ENCODE results near the gene FILIP1L.
"Not testable (repeated sequence)": the region's sequence is repeated elsewhere in the genome, so short reads cannot be mapped to it uniquely, and the experiment has no call there.

The FILIP1L gene

GRCh38 chr3:100100425-100100824 is 13.9 kb downstream of the FILIP1L start:
- peaks cover 2 to 4% of the 10 kb centered on the region in 2 donors for H3K9me3 Mint-ChIP-seq
- DNase-seq (no peak), ATAC-seq (replicated peaks) (no peak)
- no peak overlapping the region for H3K27ac Mint-ChIP-seq
- H3K36me3 Mint-ChIP-seq = peaks cover 21% of the 10 kb centered on the region in 2 donors
- peaks cover 16 to 32% of the 10 kb centered on the region in 2 donors for H3K4me1 Mint-ChIP-seq
- H3K27me3 Mint-ChIP-seq = no peaks in the 10 kb centered on the region
- no peak overlapping the region for H3K4me3 Mint-ChIP-seq

- H3K4me3 Mint-ChIP-seq = no peak overlapping the region
- peaks cover 21% of the 10 kb centered on the region in 2 donors for H3K36me3 Mint-ChIP-seq
- H3K4me1 Mint-ChIP-seq = peaks cover 11 to 24% of the 10 kb centered on the region in 2 donors
- H3K27me3 Mint-ChIP-seq = no peaks in the 10 kb centered on the region
- H3K27ac Mint-ChIP-seq = no peak overlapping the region
- H3K9me3 Mint-ChIP-seq = peaks cover 2 to 4% of the 10 kb centered on the region in 2 donors
- ATAC-seq (replicated peaks) (no peak), DNase-seq (no peak)
Observed at GRCh38 chr3:100099621-100100020, 14.7 kb downstream of the FILIP1L start.

GRCh38 chr3:100098784-100099070 is 15.6 kb downstream of the FILIP1L start:
- H3K36me3 Mint-ChIP-seq = peaks cover 21% of the 10 kb centered on the region in 2 donors
- H3K9me3 Mint-ChIP-seq = peaks cover 2 to 4% of the 10 kb centered on the region in 2 donors
- no peak overlapping the region for H3K4me3 Mint-ChIP-seq
- no peak overlapping the region for H3K27ac Mint-ChIP-seq
- ATAC-seq (replicated peaks) = no peak
- no peaks in the 10 kb centered on the region for H3K27me3 Mint-ChIP-seq
- peaks cover 7 to 15% of the 10 kb centered on the region in 2 donors for H3K4me1 Mint-ChIP-seq
- DNase-seq = no peak

- peaks cover 20 to 21% of the 10 kb centered on the region in 2 donors for H3K36me3 Mint-ChIP-seq
Observed at GRCh38 chr3:100097919-100098783, 16.1 kb downstream of the FILIP1L start.

GRCh38 chr3:100096866-100097265 is 17.4 kb downstream of the FILIP1L start:
- Mint-ChIP-seq H3K27ac (no peak overlapping the region), H3K36me3 (peaks cover 14 to 17% of the 10 kb centered on the region in 2 donors), H3K4me1 (peaks cover 0 to 4% of the 10 kb centered on the region in 2 donors), H3K4me3 (no peak overlapping the region), H3K9me3 (peaks cover 2 to 4% of the 10 kb centered on the region in 2 donors), H3K27me3 (no peaks in the 10 kb centered on the region)
- DNase-seq (no peak), ATAC-seq (replicated peaks) (no peak)

More at GRCh38 chr3:100097919-100098783, 16.1 kb downstream of the FILIP1L start:
- DNase-seq = no peak
- ATAC-seq (replicated peaks) = no peak
- H3K4me3 Mint-ChIP-seq = no peak overlapping the region
- H3K4me1 Mint-ChIP-seq = peaks cover 5 to 13% of the 10 kb centered on the region in 2 donors
- H3K27ac Mint-ChIP-seq = no peak overlapping the region
- peaks cover 2 to 4% of the 10 kb centered on the region in 2 donors for H3K9me3 Mint-ChIP-seq
- no peaks in the 10 kb centered on the region for H3K27me3 Mint-ChIP-seq

DNA sequence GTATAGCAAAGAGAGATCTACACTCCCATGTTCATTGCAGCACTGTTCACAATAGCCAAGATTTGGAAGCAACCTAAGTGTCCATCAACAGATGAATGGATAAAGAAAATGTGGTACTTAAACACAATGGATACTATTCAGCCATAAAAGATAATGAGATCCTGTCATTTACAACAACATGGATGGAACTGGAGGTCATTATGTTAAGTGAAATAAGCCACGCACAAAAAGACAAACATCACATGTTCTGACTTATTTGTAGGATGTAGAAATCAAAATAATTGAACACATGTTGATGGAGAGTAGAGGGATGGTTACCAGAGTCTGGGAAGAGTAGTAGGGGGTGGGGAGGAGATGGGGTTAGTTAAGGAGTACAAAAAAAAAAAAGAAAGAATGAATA is 18.0 kb downstream of the FILIP1L start:
- not testable (repeated sequence) for H3K27ac Mint-ChIP-seq; H3K27me3 Mint-ChIP-seq; ATAC-seq (replicated peaks); H3K9me3 Mint-ChIP-seq; H3K4me3 Mint-ChIP-seq; H3K4me1 Mint-ChIP-seq; DNase-seq
- peaks cover 14 to 17% of the 10 kb centered on the region in 2 donors for H3K36me3 Mint-ChIP-seq

DNA sequence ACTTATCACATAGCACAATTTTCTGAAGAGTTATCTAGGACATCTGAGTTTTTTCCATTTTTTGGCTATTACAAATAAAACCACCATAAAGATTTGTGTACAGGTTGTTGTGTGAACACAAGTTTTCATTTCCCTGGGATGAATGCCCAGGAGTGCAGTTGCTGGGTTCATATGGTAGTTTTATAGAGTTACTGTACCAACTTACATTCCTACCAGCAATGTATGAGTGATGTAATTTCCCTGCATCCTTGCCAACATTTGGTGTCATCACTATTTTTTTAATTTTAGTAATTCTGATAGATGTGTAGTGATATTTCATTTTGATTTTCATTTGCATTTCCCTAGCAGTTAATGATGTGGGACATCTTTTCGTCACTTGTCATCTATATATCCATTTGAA is 20.5 kb downstream of the FILIP1L start:
- ATAC-seq (replicated peaks) (no peak), DNase-seq (no peak)
- no peak overlapping the region for H3K27ac Mint-ChIP-seq
- H3K27me3 Mint-ChIP-seq = no peaks in the 10 kb centered on the region
- H3K36me3 Mint-ChIP-seq = peaks cover 5 to 7% of the 10 kb centered on the region in 2 donors
- no peak overlapping the region for H3K4me3 Mint-ChIP-seq
- peaks cover 3 to 14% of the 10 kb centered on the region in 2 donors for H3K4me1 Mint-ChIP-seq
- H3K9me3 Mint-ChIP-seq = no peaks in the 10 kb centered on the region

DNA sequence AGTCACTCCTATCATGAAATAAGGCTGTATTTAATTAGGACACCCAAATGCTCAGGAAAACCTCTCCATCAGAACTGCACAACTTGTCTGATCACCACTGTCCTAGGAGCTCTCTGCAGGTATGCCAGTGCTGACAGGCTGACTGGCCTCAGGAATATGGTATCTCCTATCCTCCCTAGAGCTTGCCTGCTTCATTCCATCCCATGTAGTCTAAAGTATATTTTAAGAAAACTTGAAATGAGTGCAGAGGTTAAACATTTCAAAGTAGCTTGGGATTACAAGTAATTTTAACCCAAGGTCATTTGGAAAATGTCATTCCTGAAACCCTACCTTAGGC is 23.7 kb downstream of the FILIP1L start:
- Mint-ChIP-seq H3K4me1 (peaks cover 10 to 25% of the 10 kb centered on the region in 2 donors), H3K36me3 (peaks cover 6 to 8% of the 10 kb centered on the region in 2 donors), H3K4me3 (no peak overlapping the region), H3K27me3 (no peaks in the 10 kb centered on the region), H3K9me3 (no peaks in the 10 kb centered on the region), H3K27ac (no peak overlapping the region)
- ATAC-seq (replicated peaks) = peak in 1 of 2 donors; percentile 7
- no peak for DNase-seq

- Mint-ChIP-seq H3K36me3 (peaks cover 5 to 8% of the 10 kb centered on the region in 2 donors), H3K4me3 (no peak overlapping the region), H3K27me3 (no peaks in the 10 kb centered on the region), H3K9me3 (no peaks in the 10 kb centered on the region), H3K27ac (no peak overlapping the region), H3K4me1 (peaks cover 13 to 25% of the 10 kb centered on the region in 2 donors)
- peak; percentile 79 to 80 for ATAC-seq (replicated peaks)
- no peak for DNase-seq
Observed at GRCh38 chr3:100089812-100090668, 24.3 kb downstream of the FILIP1L start.

GRCh38 chr3:100088735-100089368 is 25.4 kb downstream of the FILIP1L start:
- Mint-ChIP-seq H3K4me3 (no peak overlapping the region), H3K27ac (no peak overlapping the region), H3K4me1 (peaks cover 14 to 35% of the 10 kb centered on the region in 2 donors), H3K9me3 (no peaks in the 10 kb centered on the region), H3K36me3 (peaks cover 5 to 8% of the 10 kb centered on the region in 2 donors), H3K27me3 (no peaks in the 10 kb centered on the region)
- no peak for DNase-seq
- ATAC-seq (replicated peaks) = no peak

DNA sequence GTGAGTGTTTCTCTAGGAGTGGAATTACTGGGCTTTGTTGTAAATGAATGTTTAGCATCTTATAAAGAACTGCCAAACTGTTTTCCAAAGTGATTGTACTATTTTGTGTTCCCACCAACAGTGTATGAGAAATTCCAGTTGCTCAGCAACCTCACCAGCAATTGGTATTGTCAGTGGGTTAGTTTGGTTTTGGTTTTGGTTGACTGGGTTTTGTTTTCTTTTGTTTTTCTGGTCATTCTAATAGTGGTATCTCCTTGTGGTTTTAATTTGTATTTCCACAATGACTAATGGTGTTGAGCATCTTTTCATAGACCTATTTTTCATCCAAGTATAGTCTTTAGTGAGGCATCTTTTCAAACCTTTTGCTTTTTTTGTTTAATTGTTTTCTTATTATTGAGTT is 27.1 kb downstream of the FILIP1L start:
- peak; percentile 83 to 85 for ATAC-seq (replicated peaks)

GRCh38 chr3:100086401-100086800 is 27.9 kb downstream of the FILIP1L start:
- Mint-ChIP-seq H3K36me3 (peaks cover 5 to 13% of the 10 kb centered on the region in 2 donors), H3K9me3 (no peaks in the 10 kb centered on the region), H3K4me1 (peaks cover 14 to 31% of the 10 kb centered on the region in 2 donors), H3K27me3 (no peaks in the 10 kb centered on the region), H3K4me3 (no peak overlapping the region), H3K27ac (no peak overlapping the region)
- ATAC-seq (replicated peaks) (no peak), DNase-seq (no peak)

More for the DNA sequence above, 27.1 kb downstream of the FILIP1L start:
- Mint-ChIP-seq H3K27ac (peak overlapping the region; percentile 3), H3K4me3 (no peak overlapping the region), H3K4me1 (peaks cover 14 to 31% of the 10 kb centered on the region in 2 donors), H3K27me3 (no peaks in the 10 kb centered on the region), H3K9me3 (no peaks in the 10 kb centered on the region), H3K36me3 (peaks cover 5 to 8% of the 10 kb centered on the region in 2 donors)
- no peak for DNase-seq

DNA sequence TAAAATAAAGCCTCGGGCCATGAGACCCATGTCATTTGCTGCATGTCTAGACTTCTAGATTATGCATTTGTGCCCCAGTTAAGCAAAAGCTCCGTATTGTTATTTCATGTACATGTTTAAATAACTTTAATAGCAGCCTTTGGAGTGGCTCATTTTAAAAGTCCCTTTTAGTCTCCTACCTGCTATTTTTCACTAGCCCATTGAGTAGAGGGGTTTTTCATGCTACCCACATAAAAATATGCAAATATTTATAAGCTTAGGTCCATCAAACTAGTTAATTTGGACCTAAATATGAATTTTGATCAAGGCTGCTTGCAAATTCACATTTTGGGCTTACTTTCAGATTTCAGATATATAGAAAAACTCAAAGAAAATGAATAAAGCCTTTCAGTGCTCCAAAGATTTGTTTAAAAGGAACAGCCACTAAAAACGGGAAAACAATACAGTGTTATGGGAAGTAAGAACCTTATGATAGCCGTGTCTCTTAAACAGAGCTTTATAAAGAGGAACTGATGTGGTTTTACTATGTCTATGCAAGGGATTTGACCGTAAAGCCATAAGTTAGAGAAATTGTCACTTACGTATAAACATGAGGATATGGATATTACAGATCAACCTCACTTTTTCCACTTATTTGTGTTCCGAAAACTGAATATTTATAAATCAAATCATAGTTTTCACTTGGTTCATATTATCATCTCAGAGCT is 30.0 kb downstream of the FILIP1L start:
- Mint-ChIP-seq H3K36me3 (peaks cover 5 to 16% of the 10 kb centered on the region in 2 donors), H3K9me3 (no peaks in the 10 kb centered on the region), H3K27me3 (no peaks in the 10 kb centered on the region), H3K4me1 (peaks cover 12 to 21% of the 10 kb centered on the region in 2 donors), H3K4me3 (no peak overlapping the region), H3K27ac (no peak overlapping the region)
- no peak for DNase-seq
- peak; percentile 80 to 84 for ATAC-seq (replicated peaks)

- H3K36me3 Mint-ChIP-seq = peaks cover 2 to 12% of the 10 kb centered on the region in 2 donors
- no peak overlapping the region for H3K27ac Mint-ChIP-seq
- H3K4me3 Mint-ChIP-seq = no peak overlapping the region
- DNase-seq (no peak), ATAC-seq (replicated peaks) (no peak)
- peaks cover 12 to 21% of the 10 kb centered on the region in 2 donors for H3K4me1 Mint-ChIP-seq
- H3K9me3 Mint-ChIP-seq = no peaks in the 10 kb centered on the region
- H3K27me3 Mint-ChIP-seq = no peaks in the 10 kb centered on the region
Observed at GRCh38 chr3:100083209-100083608, 31.1 kb downstream of the FILIP1L start.

Data from stimulated activated naive B cell treated with anti-CD40 and anti-IgM and Interleukin-4, amounts not matched to agents 10 μg/mL and 1 μg/mL and 100 μg/mL, for 72 hours (primary cell).